NCI-H1417 treated with DMSO at 0.1 percent for 48 hours (cell line): ENCODE data around the gene WDR35.
A peak's percentile ranks its signal among the peaks of the same experiment; 100 is the strongest.

Source experiments
- DNase-seq: peaks from one replicate; lab custom pipeline; 2025; lab: John Stamatoyannopoulos, UW

WDR35 gene

GRCh38 chr2:20011276-20012031, 21.5 kb upstream of the WDR35 start:
- DNase-seq, result no peak

GRCh38 chr2:20008703-20009102, 18.8 kb upstream of the WDR35 start:
- no peak for DNase-seq

GRCh38 chr2:20005891-20006470, 16.1 kb upstream of the WDR35 start:
- no peak for DNase-seq

GRCh38 chr2:20005067-20005627, 15.2 kb upstream of the WDR35 start:
- no peak for DNase-seq

GRCh38 chr2:20001361-20001863, 11.5 kb upstream of the WDR35 start:
- no peak for DNase-seq

- no peak for DNase-seq
These were observed 3.8 kb upstream of the WDR35 start for GRCh38 chr2:19993731-19994130.

- DNase-seq, result no peak
These were observed 2.0 kb upstream of the WDR35 start for GRCh38 chr2:19991895-19992294.

- no peak for DNase-seq
These were observed 467 bp upstream of the WDR35 start for GRCh38 chr2:19990416-19990728.

DNA sequence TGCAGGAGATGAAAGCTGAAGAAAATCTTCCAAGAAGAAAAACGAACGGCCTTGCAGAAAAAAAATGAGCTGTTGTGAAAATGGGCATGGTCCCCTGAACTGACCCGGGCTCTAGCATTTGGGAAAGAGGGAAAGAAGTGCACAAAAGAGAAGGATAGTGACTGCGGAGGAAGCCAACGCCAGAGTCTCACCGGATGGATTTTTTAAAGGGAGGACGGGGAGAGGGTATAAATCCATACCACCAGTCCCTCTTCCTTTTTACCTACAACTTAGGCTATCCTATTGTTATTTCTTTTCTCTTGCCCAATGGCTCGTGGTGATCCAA, 601 bp downstream of the WDR35 start:
- DNase-seq, result no peak

- no peak for DNase-seq
These were observed 1.3 kb downstream of the WDR35 start for GRCh38 chr2:19988600-19988999.

GRCh38 chr2:19987936-19988335, 2.0 kb downstream of the WDR35 start:
- no peak for DNase-seq

- no peak for DNase-seq
These were observed 7.6 kb downstream of the WDR35 start for GRCh38 chr2:19982268-19982667.

- no peak for DNase-seq
These were observed 10.0 kb downstream of the WDR35 start for GRCh38 chr2:19979932-19980331.

DNA sequence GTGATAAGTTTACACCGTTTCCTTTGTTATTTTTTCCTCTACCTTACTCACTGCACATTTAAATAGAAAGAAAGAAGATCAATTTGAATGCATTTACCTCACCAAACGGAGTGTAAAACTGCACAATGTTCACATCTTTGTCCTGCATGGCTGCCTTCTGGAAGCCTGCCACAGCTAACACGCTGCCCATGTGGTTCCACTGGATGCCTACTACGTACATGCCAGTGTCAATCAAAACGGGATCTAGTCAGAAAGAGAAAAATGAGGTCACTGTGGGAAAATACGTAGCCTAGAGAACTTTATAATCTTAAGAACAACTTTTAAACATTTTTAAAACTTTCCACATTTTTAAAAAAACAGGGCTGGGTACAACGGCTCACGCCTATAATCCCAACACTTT, 16.4 kb downstream of the WDR35 start:
- DNase-seq, result no peak

DNA sequence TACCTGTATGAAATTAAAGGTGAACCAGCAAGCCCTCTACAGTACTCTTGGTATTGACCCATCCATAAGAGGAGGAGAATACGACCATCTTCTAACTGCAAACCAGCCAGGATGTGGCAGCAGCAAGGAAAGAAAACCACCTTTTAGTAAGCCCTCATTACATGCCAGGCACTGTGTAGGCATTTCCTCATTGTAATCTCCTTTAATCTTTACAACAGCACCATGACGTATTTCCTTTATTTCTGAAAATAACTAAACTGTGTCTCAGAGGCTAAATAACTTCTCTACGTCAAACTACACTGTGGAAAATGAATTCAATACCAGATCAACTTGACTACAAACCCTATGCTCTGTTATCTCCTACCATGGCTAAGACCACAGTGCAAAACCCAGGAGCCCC, 18.2 kb downstream of the WDR35 start:
- no peak for DNase-seq

- DNase-seq, result no peak
These were observed 26.5 kb downstream of the WDR35 start for GRCh38 chr2:19963386-19963785.

- peak; percentile 24 for DNase-seq
These were observed 34.1 kb downstream of the WDR35 start for GRCh38 chr2:19955544-19956422.

DNA sequence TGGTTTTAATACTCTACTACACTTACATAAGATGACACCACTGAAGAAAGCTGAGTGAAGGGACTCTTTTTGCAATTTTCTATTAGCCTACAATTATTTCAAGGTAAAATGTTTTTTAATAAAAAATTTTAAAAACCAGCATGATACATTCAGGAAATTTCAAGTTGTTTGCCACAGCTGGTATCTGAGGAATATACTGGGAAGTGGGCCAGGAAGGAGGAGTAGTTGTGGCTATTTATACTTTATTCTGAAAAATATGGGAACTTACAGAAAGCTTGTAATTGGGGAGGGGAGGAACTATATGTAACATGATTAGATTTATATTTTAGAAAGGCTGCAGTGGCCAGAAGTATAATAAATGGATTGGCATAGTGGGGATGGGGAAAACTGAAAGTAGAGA, 40.8 kb downstream of the WDR35 start:
- DNase-seq, result no peak

- DNase-seq, result no peak
These were observed 42.5 kb downstream of the WDR35 start for GRCh38 chr2:19947184-19947940.

- no peak for DNase-seq
These were observed 45.6 kb downstream of the WDR35 start for GRCh38 chr2:19944205-19944845.

DNA sequence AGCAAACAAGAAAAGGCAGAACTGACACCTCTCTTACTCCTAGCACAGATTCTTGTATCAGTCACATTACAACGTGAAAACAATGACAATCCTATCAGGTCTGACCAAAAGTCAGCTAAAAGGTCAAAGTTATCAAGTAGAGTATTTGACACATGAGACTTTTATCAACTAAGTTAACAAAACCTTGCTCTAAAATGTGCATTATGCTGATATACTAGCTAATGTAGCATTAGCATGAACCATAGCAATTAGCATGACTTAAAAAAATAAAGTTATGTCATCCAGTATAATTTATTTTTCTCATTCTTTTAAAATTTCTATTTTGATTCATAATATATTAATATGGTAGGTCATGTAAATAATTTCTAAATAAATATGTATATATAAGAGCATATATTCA, 46.7 kb downstream of the WDR35 start:
- no peak for DNase-seq

GRCh38 chr2:19942199-19942598, 47.7 kb downstream of the WDR35 start:
- no peak for DNase-seq
